Prostate gland (tissue), 2 donors: ENCODE data around the gene CCDC107. TPM values are rescaled to one million over a fixed set of nuclear protein-coding genes. Genes with fewer than 3 reads are reported as not detected.

ENCODE experiments used
- DNase-seq: peaks from one replicate; pipeline ENCODE4 v3.0.0-alpha.2; 2019; ENCODE audit warnings: low spot score
- H3K27ac ChIP-seq, 2 donors: fragments of 200-600 bp; sonication (generic); 2 replicates each; pipeline ENCODE4 v1.5.1; 2017 to 2019
- H3K27me3 ChIP-seq: fragments of 200-600 bp; sonication (generic); replicated peaks from 2 replicates; pipeline ENCODE4 v1.5.1; 2019; ENCODE audit not compliant: insufficient read depth
- H3K36me3 ChIP-seq, 2 donors: fragments of 200-600 bp; sonication (generic); 1 replicate in 1 of 2; 2 replicates in 1 of 2; pipeline versions ENCODE4 v1.5.1 to v1.8.1; 2017 to 2019
- H3K4me1 ChIP-seq: fragments of 200-600 bp; sonication (generic); replicated peaks from 2 replicates; pipeline ENCODE4 v1.5.1; 2019
- H3K4me3 ChIP-seq, 2 donors: fragments of 200-600 bp; sonication (generic); 2 replicates each; pipeline ENCODE4 v1.5.1; 2017 to 2019
- H3K9me3 ChIP-seq: fragments of 200-600 bp; sonication (generic); 2 replicates; pipeline ENCODE4 v1.5.1; 2017
- POLR2A ChIP-seq: fragments of 450-650 bp; IDR thresholded peaks from one replicate; pipeline ENCODE4 v1.6.1; 2016; ENCODE audit warnings: antibody characterized with exemption, mild to moderate bottlenecking
- POLR2AphosphoS5 ChIP-seq: sonication (generic); formaldehyde crosslinking; IDR thresholded peaks from one replicate; pipeline ENCODE4 v1.6.1; 2017; ENCODE audit warnings: antibody characterized with exemption
- WGBS: methylation state at CpG from one replicate; pipeline ENCODE4 v1.1.5; 2018; 5-methylcytosine and 5-hydroxymethylcytosine counted together
- intact Hi-C: fragments of 100-400 bp; cut with DNase I; formaldehyde crosslinking; loops from one replicate; pipeline ENCODE4 v1.14.2; 2022
- total RNA-seq, 2 donors: library from RNA; depleted of rRNA; stranded (reverse); fragments of >200 nt; gene quantifications; one replicate each; pipeline ENCODE4 v1.1.0, GENCODE V29; 2016
- TF ChIP-seq, protein P1 (sequence below), 4 experiments: fragments of 200-600 bp in 2 of 4; fragments of 450-650 bp in 2 of 4; sonication (generic) in 2 of 4; IDR thresholded peaks; 1 replicate in 3 of 4; 2 replicates in 1 of 4; pipeline ENCODE4 v1.5.1; 2016 to 2019; ENCODE audit warnings: antibody characterized with exemption in 4 of 4, mild to moderate bottlenecking in 2 of 4, moderate library complexity in 2 of 4

Gene CCDC107
- total RNA-seq, 2 donors from 2014 or later = 22.8 to 26.2 TPM

DNA sequence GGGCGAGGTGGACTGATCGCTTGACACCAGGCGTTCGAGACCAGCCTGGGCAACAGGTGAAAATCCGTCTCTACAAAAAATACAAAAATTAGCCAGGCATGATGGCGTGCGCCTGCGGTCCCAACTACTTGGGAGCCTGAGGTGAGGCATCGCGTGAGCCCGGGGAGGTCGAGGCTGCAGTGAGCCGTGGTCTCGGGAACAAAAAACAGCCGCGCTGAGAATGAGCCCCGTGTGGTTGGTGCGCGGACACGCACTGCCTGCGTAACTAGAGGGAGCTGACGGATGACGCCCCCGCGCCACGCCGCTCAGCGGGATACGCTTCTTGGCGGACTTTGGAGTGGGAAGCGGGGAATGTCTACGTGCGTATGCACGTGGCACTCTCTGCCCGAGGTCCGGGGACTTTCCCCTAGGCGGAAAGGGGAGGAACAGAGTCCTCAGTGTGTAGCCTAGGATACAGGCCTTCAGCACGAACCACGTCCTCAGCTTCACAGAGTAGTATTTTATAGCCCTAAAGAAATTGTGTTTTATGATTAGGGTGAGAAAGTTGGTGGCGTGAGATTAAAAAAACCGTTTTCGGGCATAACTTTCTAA is 451 bp upstream of the CCDC107 start, which contains the start of gene RMRP:
RMRP (minus strand) TSS at position 474 of the 591 bp plus-strand sequence.
- TF ChIP-seq POLR2AphosphoS5 (peak; percentile 97), POLR2A (peak; percentile 68)
- TF ChIP-seq, protein P1, sequence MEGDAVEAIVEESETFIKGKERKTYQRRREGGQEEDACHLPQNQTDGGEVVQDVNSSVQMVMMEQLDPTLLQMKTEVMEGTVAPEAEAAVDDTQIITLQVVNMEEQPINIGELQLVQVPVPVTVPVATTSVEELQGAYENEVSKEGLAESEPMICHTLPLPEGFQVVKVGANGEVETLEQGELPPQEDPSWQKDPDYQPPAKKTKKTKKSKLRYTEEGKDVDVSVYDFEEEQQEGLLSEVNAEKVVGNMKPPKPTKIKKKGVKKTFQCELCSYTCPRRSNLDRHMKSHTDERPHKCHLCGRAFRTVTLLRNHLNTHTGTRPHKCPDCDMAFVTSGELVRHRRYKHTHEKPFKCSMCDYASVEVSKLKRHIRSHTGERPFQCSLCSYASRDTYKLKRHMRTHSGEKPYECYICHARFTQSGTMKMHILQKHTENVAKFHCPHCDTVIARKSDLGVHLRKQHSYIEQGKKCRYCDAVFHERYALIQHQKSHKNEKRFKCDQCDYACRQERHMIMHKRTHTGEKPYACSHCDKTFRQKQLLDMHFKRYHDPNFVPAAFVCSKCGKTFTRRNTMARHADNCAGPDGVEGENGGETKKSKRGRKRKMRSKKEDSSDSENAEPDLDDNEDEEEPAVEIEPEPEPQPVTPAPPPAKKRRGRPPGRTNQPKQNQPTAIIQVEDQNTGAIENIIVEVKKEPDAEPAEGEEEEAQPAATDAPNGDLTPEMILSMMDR (IDR thresholded peaks at IDR 0.05) = peak in 3 of 4 experiments; percentile 15 to 60 (median 47)
- Histone ChIP-seq H3K36me3 (no peaks in the 10 kb centered on the region), H3K4me3 (peak within 1 kb of the TSS; percentile 84 to 91), H3K9me3 (no peaks in the 10 kb centered on the region), H3K4me1 (no peaks in the 10 kb centered on the region), H3K27me3 (no peaks in the 10 kb centered on the region), H3K27ac (peak within 1 kb of the TSS; percentile 85 to 93)
- WGBS = under 1% methylated on average over 42 of the region's 42 CpGs
- DNase-seq = peak; percentile 95
- intact Hi-C loops = loop anchor here (5.0 kb wide), 1 partner anchor 75 kb away; the partner anchor contains the start of genes CREB3 and TLN1

DNA sequence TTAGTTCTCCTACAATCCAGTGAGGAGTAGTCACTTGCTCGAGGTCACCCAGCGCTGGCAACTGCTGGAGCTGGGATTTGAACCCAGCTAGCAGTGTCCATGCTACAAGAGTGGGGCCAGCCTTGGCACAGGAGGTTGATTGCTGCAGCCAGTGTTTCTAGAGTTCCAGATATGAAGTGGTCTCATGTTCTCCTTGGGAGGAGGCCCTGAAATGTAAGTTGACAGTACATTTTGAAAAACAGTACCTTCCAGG is 802 bp downstream of the CCDC107 start:
- intact Hi-C loops = loop anchor here (5.0 kb wide), 1 partner anchor 73 kb away; the partner anchor contains the start of genes CREB3 and TLN1
- H3K9me3 ChIP-seq = no peaks in the 10 kb centered on the region
- H3K4me3 ChIP-seq = peak overlapping the region; percentile 84 to 91
- no peaks in the 10 kb centered on the region for H3K27me3 ChIP-seq
- no peaks in the 10 kb centered on the region for H3K4me1 ChIP-seq
- 7% methylated on average over 2 of the region's 2 CpGs for WGBS
- TF ChIP-seq POLR2AphosphoS5 = no peak
- no peak for TF ChIP-seq POLR2A
- TF ChIP-seq, protein P1 (IDR thresholded peaks at IDR 0.05) = no peak
- no peak for DNase-seq
- no peaks in the 10 kb centered on the region for H3K36me3 ChIP-seq
- H3K27ac ChIP-seq = peak overlapping the region; percentile 85 to 93

DNA sequence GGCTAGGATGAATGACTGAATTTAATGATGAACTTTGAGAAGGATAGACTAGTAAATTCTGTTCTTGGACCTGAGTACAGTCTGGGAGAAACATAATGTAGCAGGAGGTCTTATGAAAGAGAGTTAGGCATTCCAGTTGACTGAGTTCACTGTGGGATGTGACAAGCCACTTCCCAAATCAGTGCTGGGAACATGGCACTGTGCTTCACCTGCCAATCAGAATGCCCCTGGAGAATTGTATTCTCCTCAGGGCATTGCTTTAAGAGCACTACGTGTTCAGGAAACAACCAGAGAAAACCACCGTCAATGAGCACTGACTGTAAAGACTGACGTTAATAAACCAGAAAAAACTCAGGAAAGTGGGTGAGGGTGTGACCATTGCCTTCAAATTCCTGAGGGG is 1.2 kb downstream of the CCDC107 start:
- intact Hi-C loops = loop anchor here (5.0 kb wide), 1 partner anchor 73 kb away; the partner anchor contains the start of genes CREB3 and TLN1

DNA sequence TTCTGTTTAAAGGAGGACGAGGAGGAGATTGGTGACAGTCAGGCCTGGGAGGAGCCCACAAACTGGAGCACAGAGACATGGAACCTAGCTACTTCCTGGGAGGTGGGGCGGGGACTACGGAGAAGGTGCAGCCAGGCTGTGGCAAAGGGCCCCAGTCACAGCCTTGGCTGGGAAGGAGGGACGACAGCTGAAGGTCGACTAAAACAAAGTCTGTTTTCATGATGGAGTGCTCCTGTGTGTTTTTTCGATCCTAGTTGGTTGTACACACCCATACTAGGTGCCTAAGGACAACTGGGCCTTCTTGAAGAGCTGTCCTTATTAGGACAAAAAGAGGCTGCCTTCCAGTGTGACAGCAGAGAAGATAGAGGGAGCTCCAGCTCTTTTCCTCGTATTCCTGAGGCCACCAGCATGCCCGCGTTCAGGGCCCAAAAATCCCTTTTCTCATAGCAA is 2.9 kb downstream of the CCDC107 start:
- peak overlapping the region; percentile 85 to 93 for H3K27ac ChIP-seq
- intact Hi-C loops = loop anchor here (5.0 kb wide), 1 partner anchor 36 kb away; no protein-coding TSS in a partner anchor

More for the DNA sequence above, 1.2 kb downstream of the CCDC107 start:
- H3K27me3 ChIP-seq = no peaks in the 10 kb centered on the region
- no peaks in the 10 kb centered on the region for H3K9me3 ChIP-seq
- DNase-seq = no peak
- no peak for TF ChIP-seq POLR2A
- TF ChIP-seq, protein P1 (IDR thresholded peaks at IDR 0.05) = no peak
- TF ChIP-seq POLR2AphosphoS5 = peak; percentile 29
- H3K36me3 ChIP-seq = no peaks in the 10 kb centered on the region
- WGBS = 56% methylated on average over 3 of the region's 3 CpGs
- H3K27ac ChIP-seq = peak overlapping the region; percentile 85 to 93
- no peaks in the 10 kb centered on the region for H3K4me1 ChIP-seq
- peak overlapping the region in 1 of 2 donors; percentile 84 for H3K4me3 ChIP-seq

More for the DNA sequence above, 2.9 kb downstream of the CCDC107 start:
- Histone ChIP-seq H3K27me3 (no peaks in the 10 kb centered on the region), H3K36me3 (no peaks in the 10 kb centered on the region), H3K9me3 (no peaks in the 10 kb centered on the region), H3K4me3 (no peak overlapping the region), H3K4me1 (no peaks in the 10 kb centered on the region)
- TF ChIP-seq, protein P1 (IDR thresholded peaks at IDR 0.05) = peak in 3 of 4 experiments; percentile 25 to 52 (median 48)
- TF ChIP-seq POLR2A = no peak
- peak; percentile 43 for TF ChIP-seq POLR2AphosphoS5
- 61% methylated on average over 9 of the region's 9 CpGs for WGBS
- DNase-seq = no peak
